ENCODE data around the gene BLM. TPM values are rescaled to one million over a fixed set of nuclear protein-coding genes. Genes with fewer than 3 reads are reported as not detected.

Gene BLM
- total RNA-seq, 1 donor from 2014 or later, result 0.67 TPM

DNA sequence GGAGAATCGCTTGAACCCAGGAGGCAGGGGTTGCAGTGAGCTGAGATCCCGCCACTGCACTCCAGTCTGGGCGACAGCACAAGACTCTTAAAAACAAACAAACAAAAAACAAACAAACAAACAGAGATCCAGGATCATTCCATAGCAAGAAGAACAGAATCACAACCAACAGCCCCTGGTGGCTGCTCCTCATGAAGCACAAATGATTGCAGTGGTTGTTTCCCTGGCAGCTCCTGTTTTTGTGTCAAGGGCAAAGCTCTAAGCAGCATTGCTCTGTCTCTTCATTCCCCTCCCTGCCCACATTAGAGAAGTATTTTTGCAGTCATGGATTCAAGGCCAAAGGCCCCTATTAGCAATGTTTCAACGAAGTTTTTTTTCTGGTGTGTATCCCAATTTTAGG is 25.8 kb upstream of the BLM start:
- no peak for DNase-seq (ENCODE audit: low read depth)

DNA sequence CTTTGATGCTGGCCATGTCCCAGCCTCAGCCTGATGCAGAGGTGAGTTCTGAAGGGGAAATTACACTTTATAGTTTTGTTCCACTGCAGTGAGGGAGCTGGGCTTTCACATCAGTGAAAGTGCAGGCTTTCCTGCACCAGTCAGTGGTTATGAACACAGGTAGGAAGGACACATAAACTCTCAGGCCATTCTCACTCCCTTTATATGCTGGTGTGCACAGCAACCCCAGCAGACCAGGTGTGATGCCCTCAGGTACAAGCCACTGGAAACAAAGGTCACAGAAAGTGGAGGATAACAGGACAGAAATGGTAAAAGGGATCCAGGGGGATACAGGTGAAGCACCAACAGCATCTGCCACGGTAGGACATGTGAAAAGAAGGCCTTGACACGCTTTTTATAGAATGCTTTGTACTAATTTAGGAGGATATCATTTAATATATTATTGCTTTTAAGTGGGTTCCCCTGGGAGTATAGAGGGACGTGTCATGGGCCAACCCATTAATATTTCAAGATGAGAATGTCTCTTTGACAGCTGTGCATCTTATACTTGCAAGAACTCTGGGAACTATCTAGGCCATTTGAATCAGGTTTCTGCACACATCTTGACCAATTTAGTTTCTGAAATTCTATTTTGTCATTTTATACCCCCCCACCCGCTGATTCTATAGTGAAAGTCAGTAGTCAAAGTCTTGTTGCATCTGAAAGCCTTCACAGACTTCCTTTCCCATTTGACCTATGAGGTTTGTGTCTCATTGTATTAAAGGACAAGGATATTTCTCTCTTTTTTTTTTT is 25.0 kb upstream of the BLM start:
- DNase-seq (ENCODE audit: low read depth), result no peak

DNA sequence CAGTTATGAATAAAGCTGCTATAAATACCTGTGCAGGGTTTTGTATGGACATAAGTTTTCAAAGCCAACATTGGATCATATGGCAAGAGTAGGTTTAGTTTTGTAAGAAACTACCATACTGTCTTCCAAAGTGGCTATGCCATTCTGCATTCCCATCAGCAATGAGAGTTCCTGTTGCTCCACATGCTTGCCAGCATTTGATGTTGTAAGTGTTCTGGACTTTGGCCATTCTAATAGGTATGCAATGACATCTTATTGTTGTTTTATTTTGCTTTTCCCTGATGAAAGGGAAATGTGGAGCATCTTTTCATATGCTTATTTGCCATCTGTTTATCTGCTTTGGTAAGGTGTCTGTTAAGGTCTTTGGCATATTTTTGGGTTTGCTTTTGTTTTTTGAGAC is 22.2 kb upstream of the BLM start:
- no peak for DNase-seq (ENCODE audit: low read depth)

DNA sequence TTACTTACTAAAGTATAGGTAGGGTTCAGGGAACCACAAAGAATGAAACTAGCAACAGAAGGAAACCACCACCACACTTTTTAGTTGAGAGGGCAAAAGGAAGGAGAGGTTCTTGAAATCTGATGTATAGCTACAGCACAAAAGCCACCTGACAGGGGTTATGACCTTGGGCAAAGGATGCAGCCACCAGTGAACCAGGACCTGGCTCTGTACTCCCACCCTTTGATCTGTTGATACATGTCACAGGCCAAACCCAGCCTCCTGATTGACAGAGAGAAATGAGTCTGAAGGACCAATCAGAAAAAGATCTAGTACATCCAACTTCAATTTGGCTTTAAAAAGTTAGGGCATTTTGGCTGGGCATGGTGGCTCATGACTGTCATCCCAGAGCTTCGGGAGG is 20.0 kb upstream of the BLM start:
- no peak for DNase-seq (ENCODE audit: low read depth)

DNA sequence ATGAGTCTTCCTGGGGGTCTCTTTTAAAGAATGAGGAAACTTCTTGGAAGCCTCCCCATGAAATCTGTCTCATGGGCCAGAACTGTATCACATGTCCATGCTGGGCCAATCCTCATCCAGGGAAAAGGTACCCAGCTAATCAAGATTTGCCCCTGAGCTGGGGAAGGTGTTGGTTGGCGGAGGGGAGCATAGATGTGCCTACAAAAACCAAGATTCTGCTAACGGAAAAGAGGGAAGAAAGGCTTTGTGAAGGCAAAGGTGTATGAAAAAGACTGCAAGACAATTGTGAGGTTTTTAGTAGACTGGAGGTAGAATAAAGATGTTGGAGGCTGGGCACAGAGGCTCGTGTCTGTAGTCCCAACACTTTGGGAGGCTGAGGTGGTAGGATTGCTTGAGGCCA is 18.5 kb upstream of the BLM start:
- DNase-seq (ENCODE audit: low read depth), result no peak

DNA sequence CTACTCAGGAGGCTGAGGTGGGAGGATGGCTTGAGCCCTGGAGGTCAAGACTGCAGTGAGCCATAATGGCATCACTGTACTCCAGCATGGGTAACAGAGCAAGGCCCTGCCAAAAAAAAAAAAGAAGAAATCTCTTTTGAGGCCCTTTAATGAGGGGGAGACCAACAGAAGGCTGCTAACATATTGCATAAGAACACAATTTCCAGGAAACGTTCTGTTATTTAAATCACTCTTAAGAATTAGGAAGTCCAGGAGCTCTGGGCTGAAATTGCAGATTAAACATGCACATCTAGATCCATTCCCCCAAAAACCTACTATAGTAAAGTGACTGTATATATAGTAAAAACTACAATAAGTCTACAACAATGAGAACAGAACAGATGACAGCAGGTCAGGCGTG is 16.1 kb upstream of the BLM start:
- DNase-seq (ENCODE audit: low read depth), result no peak

DNA sequence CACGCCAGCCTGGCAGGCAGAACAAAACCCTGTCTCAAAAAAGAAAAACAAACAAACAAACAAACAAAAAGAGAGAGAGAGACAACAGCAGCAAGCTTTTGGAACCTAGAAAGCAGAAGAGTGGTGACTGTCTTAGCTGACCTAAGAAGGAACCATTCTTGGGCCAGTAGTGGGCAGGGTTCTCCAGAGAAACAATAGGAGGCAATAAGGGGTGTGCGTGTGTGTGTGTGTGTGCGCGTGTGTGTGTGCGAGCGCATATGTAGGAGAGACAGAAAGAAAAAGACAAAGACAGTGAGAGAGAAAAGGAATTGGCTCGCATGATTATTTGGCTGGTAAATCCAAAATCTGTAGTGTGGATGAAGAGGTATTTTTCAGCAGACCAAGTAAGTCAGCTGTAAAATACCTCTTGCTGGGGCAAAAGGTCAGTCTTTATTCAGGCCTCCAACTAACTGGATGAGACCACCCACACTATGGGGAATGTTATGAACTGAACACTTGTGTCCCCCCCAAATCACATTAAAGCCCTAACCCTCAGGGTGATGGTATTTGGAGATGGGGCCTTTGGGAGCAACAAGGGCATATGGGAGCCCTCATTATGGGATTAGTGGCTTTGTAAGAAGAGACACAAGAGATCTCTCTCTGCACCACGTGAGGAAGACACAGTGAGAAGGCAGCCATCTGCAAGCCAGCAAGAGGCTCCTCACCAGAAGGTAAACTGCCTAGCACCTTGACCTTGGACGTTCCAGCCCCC is 15.1 kb upstream of the BLM start:
- DNase-seq (ENCODE audit: low read depth), result no peak

DNA sequence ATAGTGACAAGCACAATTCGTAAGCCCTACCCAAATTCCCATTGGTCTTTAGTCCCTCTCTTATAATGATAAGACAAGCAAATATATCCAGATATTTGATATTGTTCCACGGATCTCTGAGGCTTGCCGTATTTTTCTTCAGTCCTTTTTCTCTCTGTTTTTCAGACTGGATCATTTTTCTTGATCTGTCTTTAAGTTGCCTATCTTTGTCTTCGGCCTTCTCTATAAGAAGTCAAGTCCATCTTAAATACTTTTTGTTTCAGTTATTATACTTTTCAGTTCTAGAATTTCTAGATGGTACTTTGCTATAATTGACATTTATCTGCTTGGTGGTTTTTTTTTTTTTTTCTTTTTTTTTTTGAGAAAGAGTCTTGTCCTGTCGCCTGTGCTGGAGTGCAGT is 13.7 kb upstream of the BLM start:
- no peak for DNase-seq (ENCODE audit: low read depth)

DNA sequence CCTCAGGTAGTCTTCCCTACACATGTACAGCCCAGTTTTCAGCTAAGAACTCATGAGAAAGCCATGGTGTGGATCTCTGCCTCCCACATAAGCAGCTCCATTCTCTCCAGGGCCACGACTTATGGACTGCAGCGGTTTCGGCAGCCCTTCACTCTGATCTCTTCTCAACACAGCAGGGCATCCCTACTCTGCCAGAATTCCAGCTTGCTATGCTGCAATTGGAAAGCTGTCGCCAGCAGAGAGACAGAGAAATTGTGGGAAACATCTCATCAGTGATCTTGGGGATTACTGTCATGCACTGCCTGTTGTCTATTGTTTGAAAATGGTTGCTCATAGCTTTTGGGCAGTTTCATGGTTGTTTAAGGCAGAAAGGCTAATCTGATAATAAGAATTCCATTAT is 11.9 kb upstream of the BLM start:
- DNase-seq (ENCODE audit: low read depth), result no peak

DNA sequence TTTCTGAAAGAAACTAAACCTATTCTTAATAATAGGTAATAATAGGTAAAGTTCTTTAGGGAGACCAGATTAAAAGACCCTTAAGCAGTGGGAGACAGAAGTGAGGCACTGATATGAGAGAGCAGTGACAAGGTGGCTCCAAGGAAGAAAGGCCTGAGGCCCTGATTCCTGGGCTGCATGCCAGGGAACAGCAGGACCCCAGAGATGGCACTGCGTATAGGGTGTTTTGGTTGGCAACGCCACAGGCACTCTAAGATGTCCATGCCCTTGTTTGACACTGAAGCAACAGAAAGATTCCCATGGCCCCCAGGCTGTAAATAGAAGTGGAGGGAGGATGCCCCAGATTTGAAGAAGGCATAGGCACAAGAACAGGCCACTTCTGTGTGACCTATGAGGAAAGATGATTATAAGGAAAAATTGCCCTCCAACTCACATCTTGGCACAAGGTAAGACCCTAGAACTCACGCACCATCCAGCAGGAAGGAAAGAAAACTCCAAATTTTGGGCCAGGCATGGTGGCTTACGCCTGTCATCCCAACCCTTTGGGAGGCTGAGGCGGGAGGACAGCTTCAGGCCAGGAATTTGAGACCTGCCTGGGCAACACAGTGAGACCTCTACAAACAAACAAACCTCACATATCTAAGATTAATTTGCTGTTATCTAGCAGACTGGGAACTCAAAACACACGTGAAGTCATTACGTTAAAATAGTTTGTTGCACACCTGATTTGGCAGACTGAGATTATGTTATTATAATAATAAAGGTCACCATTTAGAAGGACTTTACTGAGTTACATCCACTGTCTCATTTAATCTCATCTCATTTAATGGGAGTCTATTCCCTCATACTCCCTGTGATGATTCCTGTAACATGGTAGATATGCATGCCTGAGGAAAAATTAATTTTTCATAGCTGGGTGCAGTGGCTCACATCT is 10.5 kb upstream of the BLM start:
- DNase-seq (ENCODE audit: low read depth), result no peak

DNA sequence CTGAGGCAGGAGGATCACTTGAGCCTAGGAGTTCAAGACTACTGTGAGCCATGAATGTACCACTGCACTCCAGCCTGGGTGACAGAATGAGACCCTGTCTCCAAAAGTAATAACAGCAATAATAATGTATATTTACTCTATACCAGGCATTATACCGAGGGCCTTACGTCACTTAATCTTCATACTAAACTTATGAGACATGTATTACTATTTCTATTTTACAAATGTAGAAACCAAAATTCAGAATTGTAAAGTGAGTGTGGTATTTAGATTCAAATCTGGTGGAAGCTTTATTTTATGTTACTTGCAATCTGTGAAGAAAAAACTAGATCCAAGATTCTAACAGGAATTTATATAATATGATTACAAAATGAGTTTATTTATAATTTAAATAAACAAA is 9.7 kb upstream of the BLM start:
- DNase-seq (ENCODE audit: low read depth), result no peak

DNA sequence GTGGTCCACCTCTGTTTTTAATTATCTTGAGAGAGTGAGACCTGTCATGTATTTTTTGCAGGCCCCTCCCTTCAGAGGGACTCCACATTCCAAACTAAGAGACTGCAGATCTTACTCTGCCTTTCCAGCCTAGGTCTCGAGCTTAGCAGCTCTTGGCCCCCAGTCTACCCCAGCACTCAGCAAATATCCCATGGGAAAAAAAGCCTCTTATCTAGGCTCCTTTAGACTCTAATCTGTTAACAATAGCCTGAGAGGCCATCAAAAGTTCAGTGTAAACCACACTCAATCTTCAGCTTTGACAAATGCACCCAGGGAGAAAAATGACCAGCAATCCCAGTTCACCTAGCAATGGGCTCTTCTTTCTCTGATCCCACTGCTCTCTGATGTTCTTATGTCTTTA is 8.6 kb upstream of the BLM start:
- no peak for DNase-seq (ENCODE audit: low read depth)

DNA sequence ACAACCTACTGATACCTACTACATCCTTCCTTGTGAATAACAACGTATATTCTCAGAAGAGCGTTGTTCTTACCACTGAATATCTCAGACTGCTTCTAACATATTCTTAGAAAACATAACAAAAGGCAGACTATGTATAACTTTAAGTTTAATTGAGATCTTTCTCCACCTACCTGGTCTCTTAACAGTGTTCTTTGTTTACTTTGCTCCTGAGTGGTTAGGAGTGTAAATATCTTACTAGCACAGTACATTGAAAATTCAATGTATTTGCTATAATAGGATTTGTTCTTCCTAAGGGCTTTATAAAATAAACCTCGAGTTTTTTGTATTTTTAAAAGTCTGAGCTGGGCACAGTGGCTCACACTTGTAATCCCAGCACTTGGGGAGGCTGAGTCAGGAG is 7.9 kb upstream of the BLM start:
- DNase-seq (ENCODE audit: low read depth), result no peak

DNA sequence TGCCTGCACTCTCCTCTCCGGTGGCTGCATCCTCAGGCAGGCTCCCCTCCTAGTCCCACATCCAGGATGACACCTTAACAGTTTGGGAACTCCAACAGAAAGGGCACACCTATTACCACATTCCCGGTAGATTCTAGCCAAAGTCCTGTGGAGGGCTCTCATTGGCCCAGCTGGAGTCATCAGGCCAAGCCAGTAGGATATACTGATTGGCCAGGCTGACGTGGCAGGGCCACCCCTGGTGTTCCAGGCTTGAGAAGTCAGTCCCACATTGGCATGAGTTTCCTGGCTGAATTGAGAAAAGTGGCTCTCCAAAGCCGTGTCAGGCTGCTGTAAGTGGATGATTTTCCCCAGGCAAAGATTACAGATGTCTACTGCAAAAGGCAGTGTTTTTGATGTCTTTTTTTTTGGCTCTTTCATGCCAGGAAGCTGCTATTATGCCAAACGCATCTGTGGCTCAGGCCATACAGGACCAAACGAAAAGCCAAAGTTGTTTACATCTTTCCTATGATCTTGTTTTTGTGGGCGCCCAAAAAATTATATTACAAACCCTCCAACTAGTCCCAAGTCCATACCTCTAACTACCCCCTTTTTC is 6.6 kb upstream of the BLM start:
- DNase-seq (ENCODE audit: low read depth), result no peak

DNA sequence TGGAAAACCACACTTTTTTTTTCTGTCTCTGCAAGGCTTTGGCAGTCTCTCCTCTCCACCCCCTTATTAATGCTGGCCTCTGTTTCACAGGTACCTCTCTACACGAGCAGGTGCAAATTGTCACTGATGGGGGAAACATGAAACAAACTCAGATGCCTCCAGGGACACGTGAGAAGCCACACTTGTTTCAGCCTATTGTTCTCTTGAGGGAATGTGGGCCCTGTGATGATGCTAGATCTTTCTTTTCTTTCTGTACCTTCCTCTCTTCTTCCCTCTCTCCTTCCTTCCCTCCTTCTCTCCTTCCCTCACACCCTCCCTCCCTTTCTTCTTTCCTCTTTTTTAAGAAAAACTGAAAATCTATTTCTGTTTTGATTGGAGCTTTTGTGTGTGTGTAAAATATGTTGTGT is 5.7 kb upstream of the BLM start:
- DNase-seq (ENCODE audit: low read depth), result no peak

DNA sequence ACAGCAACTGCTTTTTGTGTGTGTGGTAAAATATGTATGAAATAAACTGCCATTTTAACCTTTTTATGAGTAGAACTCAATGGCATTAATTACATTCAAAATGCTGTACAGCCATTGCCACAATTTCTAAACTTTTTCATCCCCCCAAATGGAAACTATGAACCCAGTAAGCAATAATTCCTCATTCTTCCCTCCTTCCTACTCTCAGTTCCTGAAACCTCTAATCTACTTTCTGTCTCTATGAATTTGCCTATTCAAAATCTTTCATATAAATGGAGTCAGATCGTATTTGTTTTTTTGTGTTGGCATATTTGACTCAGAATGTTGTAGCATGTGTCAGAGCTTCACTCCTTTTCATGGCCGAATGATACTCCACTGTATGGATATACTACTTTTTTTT is 5.3 kb upstream of the BLM start:
- DNase-seq (ENCODE audit: low read depth), result no peak

DNA sequence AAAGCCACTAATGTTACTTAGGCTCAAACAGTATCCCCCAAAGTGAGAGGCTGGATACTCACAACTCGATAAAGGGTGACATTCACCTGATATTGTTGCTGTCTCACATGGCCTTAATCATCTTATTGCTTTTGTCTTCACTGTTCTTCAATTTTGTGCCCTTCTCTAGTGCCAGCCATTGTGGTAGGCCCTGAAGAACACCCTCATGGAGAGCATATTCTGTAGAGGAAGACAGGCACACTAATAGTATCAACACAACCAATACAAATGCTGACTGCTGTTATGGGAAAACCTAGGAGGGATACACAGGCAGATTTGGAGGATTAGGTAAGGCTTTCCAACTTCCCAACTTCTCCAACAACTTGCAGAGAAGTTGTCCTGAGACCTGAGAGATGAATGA is 4.1 kb upstream of the BLM start:
- DNase-seq (ENCODE audit: low read depth), result no peak

DNA sequence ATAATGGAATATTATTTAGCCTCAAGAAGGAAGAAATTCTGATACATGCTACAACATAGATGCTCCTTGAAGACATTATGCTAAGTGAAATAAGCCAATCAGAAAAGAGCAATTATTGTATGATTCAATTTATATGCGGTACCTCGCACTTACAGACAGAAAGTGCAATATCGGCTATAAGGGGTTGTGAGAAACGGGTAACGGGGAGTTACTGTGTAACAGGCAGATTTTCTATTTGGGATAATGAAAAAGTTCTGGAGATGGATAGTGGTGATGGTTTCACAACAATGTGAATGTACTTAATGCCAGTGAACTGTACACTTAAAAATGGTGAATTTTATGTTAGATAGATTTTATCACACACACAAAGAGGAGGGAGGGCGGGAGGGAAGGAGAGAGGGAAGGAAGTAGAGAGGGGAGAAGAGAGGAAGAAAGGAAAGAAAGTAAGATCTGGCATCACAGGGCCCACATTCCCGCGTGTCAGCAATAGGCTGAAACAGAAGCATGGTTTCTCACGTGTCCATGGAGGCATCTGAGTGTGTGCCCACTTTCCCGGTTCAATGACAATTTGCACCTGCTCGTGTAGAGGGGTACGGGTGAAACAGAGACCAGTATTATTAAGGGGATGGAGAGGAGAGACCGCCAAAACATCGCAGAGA is 700 bp upstream of the BLM start:
- no peak for DNase-seq (ENCODE audit: low read depth)

DNA sequence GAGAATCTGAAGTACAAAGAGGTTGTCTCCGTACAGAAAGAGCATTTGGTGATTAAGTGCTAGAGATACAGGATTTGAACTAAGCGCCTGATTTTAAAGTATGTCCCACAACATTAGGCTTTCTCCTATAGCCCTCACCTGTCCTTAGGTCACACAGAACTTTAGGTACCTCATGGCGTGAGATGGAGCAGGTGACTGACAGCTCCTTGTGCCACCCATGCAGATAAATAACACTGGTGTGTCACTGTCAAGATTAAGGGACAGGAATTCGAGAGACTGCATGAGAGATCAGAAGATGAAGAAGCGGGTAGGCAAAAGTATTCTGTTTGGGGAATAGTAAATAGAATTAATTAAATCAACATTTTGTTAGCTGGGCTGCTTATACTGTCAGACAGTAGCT is 1.1 kb downstream of the BLM start:
- DNase-seq (ENCODE audit: low read depth), result no peak

DNA sequence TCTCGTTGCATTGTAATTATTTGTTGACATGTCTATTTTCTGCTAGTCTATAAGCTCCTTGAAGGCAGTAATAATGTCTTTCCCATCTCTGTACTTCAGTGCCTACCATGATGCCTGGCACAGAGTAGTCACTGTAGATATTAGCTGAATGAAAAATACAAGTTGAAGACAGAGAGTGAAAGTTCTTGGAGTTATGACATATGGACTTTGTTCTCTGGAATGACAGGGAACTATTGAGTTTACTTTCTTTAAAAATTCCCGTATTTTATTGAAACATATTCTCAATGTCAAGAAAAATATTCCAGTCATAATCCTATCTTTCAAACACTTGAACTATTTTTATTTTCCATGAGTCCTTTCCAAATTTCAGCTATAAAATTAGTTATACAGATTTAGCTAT is 3.0 kb downstream of the BLM start:
- DNase-seq (ENCODE audit: low read depth), result no peak

DNA sequence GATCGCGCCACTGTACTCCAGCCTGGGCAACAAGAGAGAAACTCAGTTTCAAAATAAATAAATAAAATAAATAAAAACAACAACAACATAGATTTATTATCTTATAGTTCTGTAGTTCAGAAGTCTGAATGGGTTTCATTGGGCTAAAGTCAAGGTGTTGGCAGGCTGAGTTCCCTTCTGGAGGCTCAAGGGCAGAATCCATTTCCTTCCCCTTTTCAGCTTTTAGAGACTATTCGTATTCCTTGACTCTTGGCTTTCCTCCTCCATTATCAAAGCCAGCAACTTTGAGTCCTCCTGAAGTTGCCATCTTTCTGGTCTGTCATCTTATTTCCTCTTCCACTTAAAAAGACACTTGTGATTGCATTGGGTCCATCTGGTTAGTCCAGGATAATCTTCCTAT is 12.1 kb downstream of the BLM start:
- no peak for DNase-seq (ENCODE audit: low read depth)
